ENCODE results near the gene MYD88. TPM values are rescaled to one million over a fixed set of nuclear protein-coding genes. Genes with fewer than 3 reads are reported as not detected.

The MYD88 gene
- total RNA-seq, 2 experiments from 2014 or later, result 16.3 to 29.4 TPM

GRCh38 chr3:38127611-38128302, 10.7 kb upstream of the MYD88 start:
- H3K9me3 ChIP-seq (ENCODE audit: low read length), result no peaks in the 10 kb centered on the region
- no peak for DNase-seq (ENCODE audit: low spot score)
- intact Hi-C loops (cut with micrococcal nuclease; ENCODE audit: unreplicated experiment), result no loop called here
- ChIA-PET CTCF (ENCODE audit: unreplicated experiment) (interaction anchor here (0.5 to 0.7 kb wide), 2 partner anchors 9 to 74 kb away, joined by 3 read pairs; partner anchors contain the start of gene ACAA1), POLR2A (no interaction called here)
- no peaks in the 10 kb centered on the region for H3K9me2 ChIP-seq (ENCODE audit: insufficient read depth, low read length)
- TF ChIP-seq, protein P1, sequence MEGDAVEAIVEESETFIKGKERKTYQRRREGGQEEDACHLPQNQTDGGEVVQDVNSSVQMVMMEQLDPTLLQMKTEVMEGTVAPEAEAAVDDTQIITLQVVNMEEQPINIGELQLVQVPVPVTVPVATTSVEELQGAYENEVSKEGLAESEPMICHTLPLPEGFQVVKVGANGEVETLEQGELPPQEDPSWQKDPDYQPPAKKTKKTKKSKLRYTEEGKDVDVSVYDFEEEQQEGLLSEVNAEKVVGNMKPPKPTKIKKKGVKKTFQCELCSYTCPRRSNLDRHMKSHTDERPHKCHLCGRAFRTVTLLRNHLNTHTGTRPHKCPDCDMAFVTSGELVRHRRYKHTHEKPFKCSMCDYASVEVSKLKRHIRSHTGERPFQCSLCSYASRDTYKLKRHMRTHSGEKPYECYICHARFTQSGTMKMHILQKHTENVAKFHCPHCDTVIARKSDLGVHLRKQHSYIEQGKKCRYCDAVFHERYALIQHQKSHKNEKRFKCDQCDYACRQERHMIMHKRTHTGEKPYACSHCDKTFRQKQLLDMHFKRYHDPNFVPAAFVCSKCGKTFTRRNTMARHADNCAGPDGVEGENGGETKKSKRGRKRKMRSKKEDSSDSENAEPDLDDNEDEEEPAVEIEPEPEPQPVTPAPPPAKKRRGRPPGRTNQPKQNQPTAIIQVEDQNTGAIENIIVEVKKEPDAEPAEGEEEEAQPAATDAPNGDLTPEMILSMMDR (conservative IDR thresholded peaks at IDR 0.05; ENCODE audit: low read length), result no peak
- TF ChIP-seq EZH2phosphoT487 (IDR thresholded peaks at IDR 0.05; ENCODE audit: borderline replicate concordance, low read depth, low read length), result no peak
- H2AFZ ChIP-seq (ENCODE audit: low read length), result no peak overlapping the region
- BruUV-seq (replicated peaks), result no TSS peak
- H4K20me1 ChIP-seq (ENCODE audit: insufficient read depth, low read length), result no peaks in the 10 kb centered on the region
- H3K4me2 ChIP-seq (ENCODE audit: low read length), result no peak overlapping the region
- peaks cover 85% of the 10 kb centered on the region for H3K36me3 ChIP-seq (ENCODE audit: insufficient read depth, low read length)
- H3K4me3 ChIP-seq (ENCODE audit: low read depth, low read length, poor library complexity, severe bottlenecking), result no peak overlapping the region
- H3K4me1 ChIP-seq (ENCODE audit: insufficient read depth, low read length, poor library complexity, severe bottlenecking), result no peaks in the 10 kb centered on the region
- no peak overlapping the region for H3K27ac ChIP-seq (ENCODE audit: low read depth, low read length, poor library complexity, severe bottlenecking)
- no peaks in the 10 kb centered on the region for H3K79me2 ChIP-seq (ENCODE audit: insufficient read depth, low read depth, low read length)

DNA sequence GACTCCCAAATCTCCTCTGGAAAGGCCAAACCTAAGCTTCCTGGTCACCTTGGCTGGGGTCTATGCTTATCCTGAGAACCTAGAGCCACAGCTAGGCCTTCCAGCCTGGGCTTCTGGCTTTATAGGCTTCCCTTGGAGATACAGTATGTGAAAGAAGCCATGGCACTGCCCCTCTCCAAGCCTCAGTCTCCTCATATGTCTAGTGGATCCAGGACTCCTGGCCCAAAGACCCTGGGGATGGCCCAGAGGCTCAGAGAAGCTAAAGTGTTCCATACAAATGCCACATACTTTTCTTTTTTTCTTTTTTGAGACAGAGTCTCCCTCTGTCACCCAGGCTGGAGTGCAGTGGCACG, 10.2 kb upstream of the MYD88 start:
- Histone ChIP-seq H4K20me1 (ENCODE audit: insufficient read depth, low read length) (no peaks in the 10 kb centered on the region), H3K4me2 (ENCODE audit: low read length) (no peak overlapping the region), H3K4me1 (ENCODE audit: insufficient read depth, low read length, poor library complexity, severe bottlenecking) (no peaks in the 10 kb centered on the region), H3K9me3 (ENCODE audit: low read length) (no peaks in the 10 kb centered on the region), H3K27ac (ENCODE audit: low read depth, low read length, poor library complexity, severe bottlenecking) (no peak overlapping the region), H2AFZ (ENCODE audit: low read length) (no peak overlapping the region), H3K4me3 (ENCODE audit: low read depth, low read length, poor library complexity, severe bottlenecking) (no peak overlapping the region), H3K36me3 (ENCODE audit: insufficient read depth, low read length) (peaks cover 84% of the 10 kb centered on the region), H3K79me2 (ENCODE audit: insufficient read depth, low read depth, low read length) (no peaks in the 10 kb centered on the region), H3K9me2 (ENCODE audit: insufficient read depth, low read length) (no peaks in the 10 kb centered on the region)
- POLR2A ChIA-PET, result no interaction called here
- no peak for DNase-seq (ENCODE audit: low spot score)
- TF ChIP-seq, protein P1 (conservative IDR thresholded peaks at IDR 0.05; ENCODE audit: low read length), result no peak
- TF ChIP-seq EZH2phosphoT487 (IDR thresholded peaks at IDR 0.05; ENCODE audit: borderline replicate concordance, low read depth, low read length), result no peak
- CTCF ChIA-PET (ENCODE audit: unreplicated experiment), result interaction anchor here (0.5 to 0.7 kb wide), 2 partner anchors 8 to 11 kb away, joined by 3 read pairs; partner anchors contain the start of gene ACAA1
- intact Hi-C loops (cut with micrococcal nuclease; ENCODE audit: unreplicated experiment), result no loop called here
- BruUV-seq (replicated peaks), result no TSS peak

DNA sequence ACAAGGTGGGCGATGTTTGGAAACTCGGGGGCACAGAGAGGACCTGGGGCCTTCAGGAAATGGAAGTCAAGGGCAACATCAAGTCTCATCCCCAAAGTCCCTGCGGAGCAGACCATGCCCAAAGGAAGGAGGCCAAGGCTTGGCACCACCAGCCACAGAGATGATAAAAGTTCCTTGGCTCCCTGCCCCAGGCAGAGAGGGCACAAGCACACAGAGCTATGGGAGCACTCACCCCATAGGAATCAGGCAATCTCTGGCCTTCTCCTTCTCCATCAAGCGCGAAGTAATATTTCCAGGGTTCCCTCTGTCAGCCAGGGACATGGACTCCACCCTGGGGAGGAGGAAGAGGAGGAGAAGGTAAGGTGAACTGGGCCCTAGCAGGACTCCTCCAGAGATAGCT, 9.4 kb upstream of the MYD88 start:
- H3K36me3 ChIP-seq (ENCODE audit: insufficient read depth, low read length), result peaks cover 90% of the 10 kb centered on the region
- no peak overlapping the region for H3K4me2 ChIP-seq (ENCODE audit: low read length)
- no peak overlapping the region for H3K4me3 ChIP-seq (ENCODE audit: low read depth, low read length, poor library complexity, severe bottlenecking)
- no peaks in the 10 kb centered on the region for H3K79me2 ChIP-seq (ENCODE audit: insufficient read depth, low read depth, low read length)
- CTCF ChIA-PET (ENCODE audit: unreplicated experiment), result interaction anchor here (0.7 kb wide), 1 partner anchor 11 kb away, joined by 3 read pairs; no protein-coding TSS in a partner anchor
- no peaks in the 10 kb centered on the region for H3K9me3 ChIP-seq (ENCODE audit: low read length)
- no peak overlapping the region for H3K27ac ChIP-seq (ENCODE audit: low read depth, low read length, poor library complexity, severe bottlenecking)
- POLR2A ChIA-PET, result interaction anchor here (0.6 kb wide), 1 partner anchor 158 kb away, joined by 3 read pairs; no protein-coding TSS in a partner anchor
- no peak for TF ChIP-seq EZH2phosphoT487 (IDR thresholded peaks at IDR 0.05; ENCODE audit: borderline replicate concordance, low read depth, low read length)
- TF ChIP-seq, protein P1 (conservative IDR thresholded peaks at IDR 0.05; ENCODE audit: low read length), result no peak
- no peaks in the 10 kb centered on the region for H3K4me1 ChIP-seq (ENCODE audit: insufficient read depth, low read length, poor library complexity, severe bottlenecking)
- no peak overlapping the region for H2AFZ ChIP-seq (ENCODE audit: low read length)
- no TSS peak for BruUV-seq (replicated peaks)
- intact Hi-C loops (cut with micrococcal nuclease; ENCODE audit: unreplicated experiment), result no loop called here
- no peaks in the 10 kb centered on the region for H4K20me1 ChIP-seq (ENCODE audit: insufficient read depth, low read length)
- no peaks in the 10 kb centered on the region for H3K9me2 ChIP-seq (ENCODE audit: insufficient read depth, low read length)
- no peak for DNase-seq (ENCODE audit: low spot score)
